Measurements from ENCODE around the gene DHCR7. TPM values are rescaled to one million over a fixed set of nuclear protein-coding genes. Genes with fewer than 3 reads are reported as not detected.

The DHCR7 gene
- total RNA-seq, 4 donors from 2014 or later, result 2.5 to 7.3 (median 5.9) TPM

DNA sequence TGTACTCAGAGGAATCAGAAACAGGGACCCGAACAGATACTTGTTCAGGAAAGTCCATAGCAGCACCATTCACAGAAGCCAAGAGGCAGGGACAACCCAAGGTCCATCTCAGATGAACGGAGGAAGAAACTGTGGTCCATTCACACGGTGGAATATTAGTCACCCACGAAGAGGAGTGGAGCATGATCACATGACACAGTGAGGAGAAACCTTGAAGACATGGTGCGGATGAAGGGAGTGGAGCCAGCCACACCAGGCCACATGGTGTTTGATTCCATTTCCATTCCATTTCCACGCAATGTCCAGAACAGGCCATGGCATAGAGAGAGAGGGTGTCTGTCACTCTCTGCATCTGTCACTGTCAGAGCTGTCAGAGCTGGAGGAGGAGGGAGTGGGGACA, 35.5 kb upstream of the DHCR7 start:
- Histone ChIP-seq H3K9me3 (no peaks in the 10 kb centered on the region), H3K4me3 (no peak overlapping the region), H3K27ac (no peak overlapping the region), H3K4me1 (no peaks in the 10 kb centered on the region), H3K27me3 (no peaks in the 10 kb centered on the region), H3K36me3 (peaks cover 0 to 70% of the 10 kb centered on the region in 2 donors)
- DNase-seq (no peak), ATAC-seq (no peak)
- intact Hi-C loops (cut with DNase I; ENCODE audit: low total_unique reads) (no loop called here), in situ Hi-C loops (cut with MboI; ENCODE audit: low sequenced_read_pairs in 4 of 4) (no loop called here)
- TF ChIP-seq POLR2A (IDR thresholded peaks at IDR 0.05), result no peak
- TF ChIP-seq, protein P1, sequence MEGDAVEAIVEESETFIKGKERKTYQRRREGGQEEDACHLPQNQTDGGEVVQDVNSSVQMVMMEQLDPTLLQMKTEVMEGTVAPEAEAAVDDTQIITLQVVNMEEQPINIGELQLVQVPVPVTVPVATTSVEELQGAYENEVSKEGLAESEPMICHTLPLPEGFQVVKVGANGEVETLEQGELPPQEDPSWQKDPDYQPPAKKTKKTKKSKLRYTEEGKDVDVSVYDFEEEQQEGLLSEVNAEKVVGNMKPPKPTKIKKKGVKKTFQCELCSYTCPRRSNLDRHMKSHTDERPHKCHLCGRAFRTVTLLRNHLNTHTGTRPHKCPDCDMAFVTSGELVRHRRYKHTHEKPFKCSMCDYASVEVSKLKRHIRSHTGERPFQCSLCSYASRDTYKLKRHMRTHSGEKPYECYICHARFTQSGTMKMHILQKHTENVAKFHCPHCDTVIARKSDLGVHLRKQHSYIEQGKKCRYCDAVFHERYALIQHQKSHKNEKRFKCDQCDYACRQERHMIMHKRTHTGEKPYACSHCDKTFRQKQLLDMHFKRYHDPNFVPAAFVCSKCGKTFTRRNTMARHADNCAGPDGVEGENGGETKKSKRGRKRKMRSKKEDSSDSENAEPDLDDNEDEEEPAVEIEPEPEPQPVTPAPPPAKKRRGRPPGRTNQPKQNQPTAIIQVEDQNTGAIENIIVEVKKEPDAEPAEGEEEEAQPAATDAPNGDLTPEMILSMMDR (IDR thresholded peaks at IDR 0.05 in 4 of 5, conservative IDR thresholded peaks at IDR 0.05 in 1 of 5), result no peak

GRCh38 chr11:71482746-71483364, 34.7 kb upstream of the DHCR7 start:
- Histone ChIP-seq H3K9me3 (no peaks in the 10 kb centered on the region), H3K27ac (no peak overlapping the region), H3K36me3 (peaks cover 0 to 78% of the 10 kb centered on the region in 2 donors), H3K4me1 (no peaks in the 10 kb centered on the region), H3K27me3 (no peaks in the 10 kb centered on the region), H3K4me3 (no peak overlapping the region)
- in situ Hi-C loops (cut with MboI; ENCODE audit: low sequenced_read_pairs in 4 of 4), result no loop called here
- intact Hi-C loops (cut with DNase I; ENCODE audit: low total_unique reads), result no loop called here
- TF ChIP-seq, protein P1 (IDR thresholded peaks at IDR 0.05 in 4 of 5, conservative IDR thresholded peaks at IDR 0.05 in 1 of 5), result no peak
- no peak for TF ChIP-seq POLR2A (IDR thresholded peaks at IDR 0.05)
- DNase-seq (no peak), ATAC-seq (no peak)

DNA sequence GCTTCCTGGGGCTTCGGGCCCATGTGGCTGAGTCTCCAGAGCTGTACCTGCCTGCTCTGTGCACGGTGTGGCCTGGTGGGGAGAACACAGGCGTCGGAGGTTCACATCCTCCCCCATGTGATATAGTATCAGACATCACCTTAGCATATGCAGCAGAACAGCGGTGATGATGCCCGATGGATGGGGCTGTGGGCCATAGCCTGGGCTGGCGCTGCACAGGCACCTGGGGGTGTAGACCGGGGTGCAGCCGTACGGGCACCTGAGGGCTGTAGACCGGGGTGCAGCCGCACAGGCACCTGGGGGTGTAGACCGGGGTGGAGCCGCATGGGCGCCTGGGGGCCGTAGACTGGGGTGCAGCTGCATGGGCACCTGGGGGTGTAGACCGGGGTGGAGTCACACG, 34.0 kb upstream of the DHCR7 start:
- ATAC-seq (no peak), DNase-seq (no peak)
- no peak for TF ChIP-seq POLR2A (IDR thresholded peaks at IDR 0.05)
- TF ChIP-seq, protein P1 (IDR thresholded peaks at IDR 0.05 in 4 of 5, conservative IDR thresholded peaks at IDR 0.05 in 1 of 5), result no peak
- intact Hi-C loops (cut with DNase I; ENCODE audit: low total_unique reads) (no loop called here), in situ Hi-C loops (cut with MboI; ENCODE audit: low sequenced_read_pairs in 4 of 4) (no loop called here)
- Histone ChIP-seq H3K27me3 (no peaks in the 10 kb centered on the region), H3K4me3 (no peak overlapping the region), H3K36me3 (peaks cover 0 to 82% of the 10 kb centered on the region in 2 donors), H3K9me3 (no peaks in the 10 kb centered on the region), H3K4me1 (no peaks in the 10 kb centered on the region), H3K27ac (no peak overlapping the region)

- intact Hi-C loops (cut with DNase I; ENCODE audit: low total_unique reads), result no loop called here
Measured at GRCh38 chr11:71481101-71481960, 33.1 kb upstream of the DHCR7 start.

More at GRCh38 chr11:71481101-71481960, 33.1 kb upstream of the DHCR7 start:
- in situ Hi-C loops (cut with MboI; ENCODE audit: low sequenced_read_pairs in 4 of 4), result no loop called here
- H3K9me3 ChIP-seq, result no peaks in the 10 kb centered on the region
- H3K4me3 ChIP-seq, result no peak overlapping the region
- no peak overlapping the region for H3K27ac ChIP-seq
- no peaks in the 10 kb centered on the region for H3K4me1 ChIP-seq
- no peak for TF ChIP-seq POLR2A (IDR thresholded peaks at IDR 0.05)
- TF ChIP-seq, protein P1 (IDR thresholded peaks at IDR 0.05 in 4 of 5, conservative IDR thresholded peaks at IDR 0.05 in 1 of 5), result no peak
- no peak for ATAC-seq
- peaks cover 0 to 87% of the 10 kb centered on the region in 2 donors for H3K36me3 ChIP-seq
- DNase-seq, result no peak
- H3K27me3 ChIP-seq, result no peaks in the 10 kb centered on the region
